H9 (cell line): Measurements from ENCODE around the gene SNAI3. TPM values are rescaled to one million over a fixed set of nuclear protein-coding genes. Genes with fewer than 3 reads are reported as not detected.

ENCODE experiments used
- DNase-seq: peaks from one replicate; pipeline ENCODE4 v3.0.0-alpha.2; 2017
- H2AFZ ChIP-seq: one replicate; pipeline ENCODE4 v1.6.1; 2013; ENCODE audit warnings: mild to moderate bottlenecking, low read length, control low read depth, moderate library complexity
- H2AK5ac ChIP-seq: 2 replicates; pipeline ENCODE4 v1.6.1; 2013; ENCODE audit warnings: low read length, control low read depth, mixed read lengths; ENCODE audit not compliant: insufficient read length
- H2BK120ac ChIP-seq: one replicate; pipeline ENCODE4 v1.6.1; 2013; ENCODE audit warnings: low read depth, mild to moderate bottlenecking, low read length, control low read depth, inconsistent platforms; ENCODE audit not compliant: poor library complexity, severe bottlenecking
- H2BK12ac ChIP-seq: 2 replicates; pipeline ENCODE4 v1.6.1; 2013; ENCODE audit warnings: low read length, control low read depth, mixed read lengths, low read depth; ENCODE audit not compliant: insufficient read length
- H2BK15ac ChIP-seq: 2 replicates; pipeline ENCODE4 v1.6.1; 2013; ENCODE audit warnings: low read depth, low read length, control low read depth
- H2BK20ac ChIP-seq: one replicate; pipeline ENCODE4 v1.6.1; 2013; ENCODE audit warnings: low read depth, mild to moderate bottlenecking, low read length, control low read depth, inconsistent platforms; ENCODE audit not compliant: poor library complexity, severe bottlenecking
- H2BK5ac ChIP-seq: 2 replicates; pipeline ENCODE4 v1.6.1; 2013; ENCODE audit warnings: low read length, control low read depth, mixed read lengths; ENCODE audit not compliant: insufficient read length
- H3K14ac ChIP-seq: 2 replicates; pipeline ENCODE4 v1.6.1; 2013; ENCODE audit warnings: low read length, control low read depth; ENCODE audit not compliant: insufficient read depth
- H3K18ac ChIP-seq: 2 replicates; pipeline ENCODE4 v1.6.1; 2013; ENCODE audit warnings: low read depth, mild to moderate bottlenecking, mixed read lengths, low read length, control low read depth; ENCODE audit not compliant: insufficient read length
- H3K23ac ChIP-seq: 2 replicates; pipeline ENCODE4 v1.6.1; 2013; ENCODE audit warnings: low read length, control low read depth, mixed read lengths, low read depth; ENCODE audit not compliant: insufficient read length
- H3K23me2 ChIP-seq: 2 replicates; pipeline ENCODE4 v1.6.1; 2013; ENCODE audit warnings: low read depth, mild to moderate bottlenecking, mixed read lengths, low read length, control low read depth; ENCODE audit not compliant: insufficient read length, poor library complexity, severe bottlenecking
- H3K27ac ChIP-seq: 2 replicates; pipeline ENCODE4 v1.5.1; 2013; ENCODE audit warnings: low read length, control low read depth, mixed read lengths, low read depth; ENCODE audit not compliant: insufficient read length
- H3K27me3 ChIP-seq: 2 replicates; pipeline ENCODE4 v1.6.1; 2013; ENCODE audit warnings: low read length, control low read depth, inconsistent platforms; ENCODE audit not compliant: insufficient read depth
- H3K4ac ChIP-seq: 2 replicates; pipeline ENCODE4 v1.6.1; 2013; ENCODE audit warnings: low read depth, mild to moderate bottlenecking, control low read depth, inconsistent platforms, low read length, moderate library complexity
- H3K4me1 ChIP-seq: 2 replicates; pipeline ENCODE4 v1.6.1; 2013; ENCODE audit warnings: low read length, control low read depth, inconsistent platforms; ENCODE audit not compliant: insufficient read depth
- H3K4me2 ChIP-seq: 2 replicates; pipeline ENCODE4 v1.6.1; 2013; ENCODE audit warnings: low read length, control low read depth, mixed read lengths; ENCODE audit not compliant: insufficient read length, insufficient read depth
- H3K56ac ChIP-seq: 2 replicates; pipeline ENCODE4 v1.6.1; 2013; ENCODE audit warnings: low read depth, mild to moderate bottlenecking, mixed read lengths, low read length, control low read depth; ENCODE audit not compliant: insufficient read length
- H3K79me1 ChIP-seq: 2 replicates; pipeline ENCODE4 v1.6.1; 2013; ENCODE audit warnings: low read depth, mild to moderate bottlenecking, moderate library complexity, low read length, control low read depth, inconsistent platforms; ENCODE audit not compliant: insufficient read depth, poor library complexity, severe bottlenecking
- H3K79me2 ChIP-seq: 2 replicates; pipeline ENCODE4 v1.6.1; 2013; ENCODE audit warnings: low read length, control low read depth, inconsistent platforms; ENCODE audit not compliant: insufficient read depth
- H3K9ac ChIP-seq: 2 replicates; pipeline ENCODE4 v1.6.1; 2013; ENCODE audit warnings: low read length, control low read depth, mixed read lengths; ENCODE audit not compliant: insufficient read length; ENCODE audit errors: extremely low read depth
- H3K9me3 ChIP-seq: one replicate; pipeline ENCODE4 v1.6.1; 2013; ENCODE audit warnings: low read depth, low read length, inconsistent platforms; ENCODE audit not compliant: control insufficient read depth
- H3T11ph ChIP-seq: one replicate; pipeline ENCODE4 v1.6.1; 2013; ENCODE audit warnings: mild to moderate bottlenecking, low read length, control low read depth, inconsistent platforms
- H4K20me1 ChIP-seq: one replicate; pipeline ENCODE4 v1.6.1; 2013; ENCODE audit not compliant: control insufficient read depth, insufficient read length, insufficient read depth
- H4K5ac ChIP-seq: 2 replicates; pipeline ENCODE4 v1.6.1; 2013; ENCODE audit warnings: low read depth, mild to moderate bottlenecking, mixed read lengths, low read length, control low read depth; ENCODE audit not compliant: insufficient read length
- H4K8ac ChIP-seq: replicated peaks from 2 replicates; pipeline ENCODE4 v1.6.1; 2013; ENCODE audit warnings: low read length, control low read depth, mixed read lengths, low read depth; ENCODE audit not compliant: insufficient read length
- H4K91ac ChIP-seq: 2 replicates; pipeline ENCODE4 v1.6.1; 2013; ENCODE audit warnings: low read depth, mild to moderate bottlenecking, moderate library complexity, mixed read lengths, low read length, control low read depth; ENCODE audit not compliant: insufficient read length
- H3K27ac Mint-ChIP-seq, 3 experiments: 2 replicates in 2 of 3; 3 replicates in 1 of 3; pipeline ENCODE4 v1.8.0; 2020 to 2021; ENCODE audit warnings: mixed read lengths in 3 of 3, mild to moderate bottlenecking in 1 of 3, moderate library complexity in 1 of 3
- H3K27me3 Mint-ChIP-seq: 2 replicates; pipeline ENCODE4 v1.8.0; 2021; ENCODE audit warnings: low read depth, mild to moderate bottlenecking, moderate library complexity, mixed read lengths
- H3K36me3 Mint-ChIP-seq, 3 experiments: 2 replicates in 2 of 3; 3 replicates in 1 of 3; pipeline ENCODE4 v1.8.0; 2020 to 2021; ENCODE audit warnings: low read depth in 3 of 3, mixed read lengths in 3 of 3; ENCODE audit not compliant: insufficient read depth in 1 of 3
- H3K4me1 Mint-ChIP-seq, 2 experiments: 2 replicates each; pipeline ENCODE4 v1.8.0; 2020; ENCODE audit warnings: mixed read lengths in 2 of 2
- H3K4me3 Mint-ChIP-seq, 2 experiments: 2 replicates in 1 of 2; 3 replicates in 1 of 2; pipeline ENCODE4 v1.8.0; 2020 to 2021; ENCODE audit warnings: mild to moderate bottlenecking in 2 of 2, mixed read lengths in 2 of 2, moderate library complexity in 1 of 2
- H3K9me3 Mint-ChIP-seq, 2 experiments: 2 replicates in 1 of 2; 3 replicates in 1 of 2; pipeline ENCODE4 v1.8.0; 2020; ENCODE audit warnings: mild to moderate bottlenecking in 2 of 2, mixed read lengths in 2 of 2, moderate library complexity in 1 of 2
- CTCF ChIP-seq: fragments of 200-600 bp; sonication (generic); conservative IDR thresholded peaks from 3 replicates; pipeline ENCODE4 v1.8.0; 2021; ENCODE audit warnings: antibody characterized with exemption, mild to moderate bottlenecking
- WGBS: extraction: QIAGEN DNeasy Blood & Tissue Kit; methylation state at CpG from one replicate; pipeline ENCODE4 v1.1.7; 2013; ENCODE audit warnings: missing lambda C conversion rate, low lambda C conversion rate, mixed read lengths; ENCODE audit not compliant: insufficient read length; ENCODE audit errors: extremely low coverage; 5-methylcytosine and 5-hydroxymethylcytosine counted together
- total RNA-seq: library from RNA; stranded (reverse); gene quantifications from 2 replicates; pipeline ENCODE4 v1.2.1, GENCODE V29; 2021

The SNAI3 gene
- total RNA-seq, 1 experiment from 2014 or later = 3.2 TPM

DNA sequence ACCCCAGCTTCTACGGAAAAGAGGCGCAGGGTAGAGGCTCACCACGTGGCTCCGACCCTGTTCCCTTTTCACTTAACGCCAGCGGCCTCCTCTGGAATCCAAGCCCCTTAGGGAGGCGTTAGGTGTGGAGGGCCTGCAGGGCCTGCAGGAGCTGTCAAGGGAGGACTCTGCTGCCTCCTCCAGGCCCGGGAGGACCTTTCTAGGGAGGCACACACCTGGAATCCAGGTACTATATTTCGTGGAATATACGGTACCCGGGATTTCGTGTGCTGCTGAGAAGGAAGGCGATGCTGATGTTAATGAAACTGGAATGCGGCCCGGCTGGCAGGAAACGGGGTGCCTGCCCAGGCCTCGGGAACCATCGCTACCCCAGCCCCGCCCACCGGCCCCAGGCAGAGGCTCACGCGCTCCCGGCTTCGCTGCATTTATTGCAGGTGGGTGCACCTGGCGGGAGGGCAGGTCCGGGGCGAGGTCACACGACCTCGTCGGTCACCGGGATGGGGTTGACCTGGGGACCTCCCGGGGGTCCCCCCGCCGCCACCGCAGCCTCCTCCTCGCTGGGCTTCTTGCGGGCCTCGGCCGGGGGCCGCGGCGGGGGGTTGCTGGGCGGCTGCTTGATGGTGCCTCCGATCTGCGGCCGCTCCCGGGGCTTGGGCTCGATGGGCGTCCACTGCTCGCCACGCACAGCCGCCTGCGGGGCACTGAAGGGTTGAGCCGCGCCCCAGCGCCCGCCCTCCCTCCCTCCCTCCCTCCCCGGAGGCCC is 43.2 kb downstream of the SNAI3 start:
- DNase-seq = no peak
- Histone ChIP-seq H3K4ac (no peak overlapping the region), H2BK12ac (no peak overlapping the region), H2AFZ (no peak overlapping the region), H2BK120ac (no peak overlapping the region), H3K18ac (no peak overlapping the region), H3K9me3 (no peaks in the 10 kb centered on the region), H3K79me2 (no peaks in the 10 kb centered on the region), H3K23me2 (no peaks in the 10 kb centered on the region), H4K5ac (no peak overlapping the region), H4K20me1 (no peaks in the 10 kb centered on the region), H3K79me1 (no peaks in the 10 kb centered on the region), H2AK5ac (no peak overlapping the region), H4K91ac (no peak overlapping the region), H3K4me2 (no peak overlapping the region), H3K4me1 (peaks cover 4% of the 10 kb centered on the region; the same call in 1 of the 2 replicates), H3K14ac (no peak overlapping the region), H3K56ac (no peak overlapping the region), H2BK20ac (no peak overlapping the region), H2BK5ac (no peak overlapping the region), H3K27ac (no peak overlapping the region), H3K27me3 (no peaks in the 10 kb centered on the region), H2BK15ac (no peak overlapping the region), H3K9ac (no peak overlapping the region), H3T11ph (no peak overlapping the region), H3K23ac (no peak overlapping the region), H4K8ac (no peak overlapping the region)
- Mint-ChIP-seq H3K9me3 (no peaks in the 10 kb centered on the region), H3K4me1 (peaks cover 13 to 16% of the 10 kb centered on the region in 2 experiments), H3K36me3 (peaks cover 5 to 17% (median 15%) of the 10 kb centered on the region in 3 experiments; a peak in 6 of 7 replicates), H3K27me3 (peaks cover 11% of the 10 kb centered on the region), H3K27ac (no peak overlapping the region), H3K4me3 (no peak overlapping the region)
- no CpG with 5 or more reads among the region's 58 CpGs for WGBS
- TF ChIP-seq CTCF = no peak
